Measurements from ENCODE around the gene MYCBP2.

Gene MYCBP2

GRCh38 chr13:77190349-77190958 is 136.4 kb downstream of the MYCBP2 start:
- DNase-seq = no peak

GRCh38 chr13:77185721-77186120 is 141.2 kb downstream of the MYCBP2 start:
- DNase-seq = no peak

GRCh38 chr13:77184455-77184854 is 142.4 kb downstream of the MYCBP2 start:
- no peak for DNase-seq

GRCh38 chr13:77180011-77180410 is 146.9 kb downstream of the MYCBP2 start:
- no peak for DNase-seq

GRCh38 chr13:77177646-77178045 is 149.2 kb downstream of the MYCBP2 start:
- DNase-seq = no peak

GRCh38 chr13:77176350-77176749 is 150.5 kb downstream of the MYCBP2 start:
- no peak for DNase-seq

- no peak for DNase-seq
Observed at GRCh38 chr13:77172650-77173049, 154.2 kb downstream of the MYCBP2 start.

GRCh38 chr13:77171451-77171850 is 155.4 kb downstream of the MYCBP2 start:
- no peak for DNase-seq

- no peak for DNase-seq
Observed at GRCh38 chr13:77168237-77168636, 158.7 kb downstream of the MYCBP2 start.

GRCh38 chr13:77150651-77151050 is 176.2 kb downstream of the MYCBP2 start:
- no peak for DNase-seq

- DNase-seq = no peak
Observed at GRCh38 chr13:77143431-77143830, 183.5 kb downstream of the MYCBP2 start.

- no peak for DNase-seq
Observed at GRCh38 chr13:77139306-77139705, 187.6 kb downstream of the MYCBP2 start.

GRCh38 chr13:77138813-77139212 is 188.1 kb downstream of the MYCBP2 start:
- DNase-seq = no peak

GRCh38 chr13:77136902-77137420 is 189.9 kb downstream of the MYCBP2 start:
- DNase-seq = no peak

- DNase-seq = no peak
Observed at GRCh38 chr13:77124423-77124822, 202.5 kb downstream of the MYCBP2 start.

GRCh38 chr13:77118134-77118533 is 208.8 kb downstream of the MYCBP2 start:
- DNase-seq = no peak

- no peak for DNase-seq
Observed at GRCh38 chr13:77114271-77114670, 212.6 kb downstream of the MYCBP2 start.

GRCh38 chr13:77113496-77113895 is 213.4 kb downstream of the MYCBP2 start:
- DNase-seq = no peak

- no peak for DNase-seq
Observed at GRCh38 chr13:77105051-77105450, 221.8 kb downstream of the MYCBP2 start.

GRCh38 chr13:77099415-77099814 is 227.5 kb downstream of the MYCBP2 start:
- no peak for DNase-seq

- no peak for DNase-seq
Observed at GRCh38 chr13:77095288-77095687, 231.6 kb downstream of the MYCBP2 start.

- no peak for DNase-seq
Observed at GRCh38 chr13:77094773-77095172, 232.1 kb downstream of the MYCBP2 start.

- DNase-seq = no peak
Observed at GRCh38 chr13:77093735-77094134, 233.2 kb downstream of the MYCBP2 start.

GRCh38 chr13:77084755-77085154 is 242.1 kb downstream of the MYCBP2 start:
- no peak for DNase-seq

- DNase-seq = no peak
Observed at GRCh38 chr13:77079902-77080413, 246.9 kb downstream of the MYCBP2 start.

All from NCI-H1417 treated with DMSO at 0.1 percent for 48 hours (cell line).